HEK293T (cell line): ENCODE results near the gene NEO1.

Experiments
- ARNT ChIP-seq: fragments of 450-650 bp; IDR thresholded peaks from 2 replicates; pipeline ENCODE4 v1.6.1; 2017; ENCODE audit warnings: mild to moderate bottlenecking
- BHLHE40 ChIP-seq: fragments of 450-650 bp; IDR thresholded peaks from 2 replicates; pipeline ENCODE4 v1.6.1; 2016; ENCODE audit warnings: mild to moderate bottlenecking, moderate library complexity, borderline replicate concordance
- FOXA1 ChIP-seq: fragments of 450-650 bp; IDR thresholded peaks from 2 replicates; pipeline ENCODE4 v1.6.1; 2016; ENCODE audit warnings: mild to moderate bottlenecking
- FOXM1 ChIP-seq: fragments of 450-650 bp; IDR thresholded peaks from 2 replicates; pipeline ENCODE4 v1.6.1; 2017; ENCODE audit warnings: mild to moderate bottlenecking, borderline replicate concordance
- LEF1 ChIP-seq: fragments of 450-650 bp; IDR thresholded peaks from 2 replicates; pipeline ENCODE4 v1.6.1; 2017; ENCODE audit warnings: mild to moderate bottlenecking, borderline replicate concordance
- SUZ12 ChIP-seq: fragments of 450-650 bp; IDR thresholded peaks from 2 replicates; pipeline ENCODE4 v1.6.1; 2016; ENCODE audit warnings: mild to moderate bottlenecking

GRCh38 chr15:73322665-73323373 lies 270.6 kb downstream of the NEO1 start:
- no peak for TF ChIP-seq BHLHE40
- TF ChIP-seq FOXM1 = no peak
- no peak for TF ChIP-seq LEF1
- TF ChIP-seq SUZ12 = no peak
- TF ChIP-seq FOXA1 = no peak
- no peak for TF ChIP-seq ARNT
